ENCODE results near the gene ADGRV1.

Gene ADGRV1

GRCh38 chr5:90691533-90691932 is 132.9 kb downstream of the ADGRV1 start:
- ChIA-PET CTCF (no interaction called here), POLR2A (no interaction called here)
- no peak for TF ChIP-seq ARNT (IDR thresholded peaks at IDR 0.05)
- no peak for TF ChIP-seq FOXK2 (IDR thresholded peaks at IDR 0.05)
- DNase-seq (ENCODE audit: extremely low spot score): no peak

GRCh38 chr5:90696153-90696552 is 137.6 kb downstream of the ADGRV1 start:
- POLR2A ChIA-PET: no interaction called here
- no peak for DNase-seq (ENCODE audit: extremely low spot score)
- CTCF ChIA-PET: no interaction called here
- no peak for TF ChIP-seq FOXM1 (IDR thresholded peaks at IDR 0.05; ENCODE audit: borderline replicate concordance)
- TF ChIP-seq HDGF (IDR thresholded peaks at IDR 0.05; ENCODE audit: borderline replicate concordance): no peak
- TF ChIP-seq PKNOX1 (IDR thresholded peaks at IDR 0.05): no peak
- no peak for TF ChIP-seq SP1 (IDR thresholded peaks at IDR 0.05)
- no peak for TF ChIP-seq FOXK2 (IDR thresholded peaks at IDR 0.05)

- POLR2A ChIA-PET: no interaction called here
Observed at GRCh38 chr5:90700299-90700698, 141.7 kb downstream of the ADGRV1 start.

GRCh38 chr5:90703932-90704331 is 145.3 kb downstream of the ADGRV1 start:
- TF ChIP-seq PKNOX1 (IDR thresholded peaks at IDR 0.05) (no peak), FOXK2 (IDR thresholded peaks at IDR 0.05) (no peak), HDGF (IDR thresholded peaks at IDR 0.05; ENCODE audit: borderline replicate concordance) (no peak), SP1 (IDR thresholded peaks at IDR 0.05) (no peak), NFRKB (IDR thresholded peaks at IDR 0.05) (no peak), ARNT (IDR thresholded peaks at IDR 0.05) (no peak), ELF4 (IDR thresholded peaks at IDR 0.05) (no peak), ZNF384 (IDR thresholded peaks at IDR 0.05) (no peak)
- ChIA-PET POLR2A (no interaction called here), CTCF (no interaction called here)
- no peak for DNase-seq (ENCODE audit: extremely low spot score)

More at GRCh38 chr5:90700299-90700698, 141.7 kb downstream of the ADGRV1 start:
- DNase-seq (ENCODE audit: extremely low spot score): no peak
- CTCF ChIA-PET: no interaction called here
- TF ChIP-seq FOXA1 (IDR thresholded peaks at IDR 0.05): no peak
- TF ChIP-seq SP1 (IDR thresholded peaks at IDR 0.05): no peak
- no peak for TF ChIP-seq L3MBTL2 (conservative IDR thresholded peaks at IDR 0.05)
- TF ChIP-seq FOXK2 (IDR thresholded peaks at IDR 0.05): no peak
- TF ChIP-seq ELF4 (IDR thresholded peaks at IDR 0.05): no peak
- no peak for TF ChIP-seq CTBP1 (IDR thresholded peaks at IDR 0.05; ENCODE audit: borderline replicate concordance)
- no peak for TF ChIP-seq HDGF (IDR thresholded peaks at IDR 0.05; ENCODE audit: borderline replicate concordance)
- TF ChIP-seq SUZ12 (IDR thresholded peaks at IDR 0.05): no peak
- no peak for TF ChIP-seq PKNOX1 (IDR thresholded peaks at IDR 0.05)
- TF ChIP-seq ARNT (IDR thresholded peaks at IDR 0.05): no peak
- no peak for TF ChIP-seq TARDBP (IDR thresholded peaks at IDR 0.05)
- TF ChIP-seq NFRKB (IDR thresholded peaks at IDR 0.05): no peak
- no peak for TF ChIP-seq FOXM1 (IDR thresholded peaks at IDR 0.05; ENCODE audit: borderline replicate concordance)

- ChIA-PET CTCF (interaction anchor here (0.7 kb wide), 1 partner anchor 61 kb away, joined by 3 read pairs; no protein-coding TSS in a partner anchor), POLR2A (no interaction called here)
- DNase-seq (ENCODE audit: extremely low spot score): no peak
- TF ChIP-seq ARNT (IDR thresholded peaks at IDR 0.05) (no peak), FOXA1 (IDR thresholded peaks at IDR 0.05) (no peak), L3MBTL2 (conservative IDR thresholded peaks at IDR 0.05) (no peak), FOXM1 (IDR thresholded peaks at IDR 0.05; ENCODE audit: borderline replicate concordance) (no peak), SUZ12 (IDR thresholded peaks at IDR 0.05) (no peak), TARDBP (IDR thresholded peaks at IDR 0.05) (no peak), ZNF384 (IDR thresholded peaks at IDR 0.05) (no peak), NFRKB (IDR thresholded peaks at IDR 0.05) (no peak), HDGF (IDR thresholded peaks at IDR 0.05; ENCODE audit: borderline replicate concordance) (no peak), BHLHE40 (IDR thresholded peaks at IDR 0.05; ENCODE audit: borderline replicate concordance) (no peak), LEF1 (IDR thresholded peaks at IDR 0.05; ENCODE audit: borderline replicate concordance) (no peak), PKNOX1 (IDR thresholded peaks at IDR 0.05) (no peak), ELF4 (IDR thresholded peaks at IDR 0.05) (no peak), FOXK2 (IDR thresholded peaks at IDR 0.05) (no peak)
Observed at GRCh38 chr5:90707698-90708097, 149.1 kb downstream of the ADGRV1 start.

GRCh38 chr5:90709323-90710155 is 150.9 kb downstream of the ADGRV1 start:
- ChIA-PET CTCF (no interaction called here), POLR2A (no interaction called here)
- DNase-seq (ENCODE audit: extremely low spot score): peak; percentile 54
- TF ChIP-seq ZNF384 (IDR thresholded peaks at IDR 0.05) (no peak), PKNOX1 (IDR thresholded peaks at IDR 0.05) (no peak), LEF1 (IDR thresholded peaks at IDR 0.05; ENCODE audit: borderline replicate concordance) (no peak), ELF4 (IDR thresholded peaks at IDR 0.05) (no peak), ARNT (IDR thresholded peaks at IDR 0.05) (no peak), TARDBP (IDR thresholded peaks at IDR 0.05) (no peak), NFRKB (IDR thresholded peaks at IDR 0.05) (no peak)
